T-helper 2 cell (primary cell): ENCODE data around the gene TSKU.

ENCODE experiments used
- DNase-seq, 5 experiments: peaks; one replicate each; pipeline versions ENCODE4 v3.0.0 to v3.0.0-alpha.2; 2012 to 2022

The TSKU gene

DNA sequence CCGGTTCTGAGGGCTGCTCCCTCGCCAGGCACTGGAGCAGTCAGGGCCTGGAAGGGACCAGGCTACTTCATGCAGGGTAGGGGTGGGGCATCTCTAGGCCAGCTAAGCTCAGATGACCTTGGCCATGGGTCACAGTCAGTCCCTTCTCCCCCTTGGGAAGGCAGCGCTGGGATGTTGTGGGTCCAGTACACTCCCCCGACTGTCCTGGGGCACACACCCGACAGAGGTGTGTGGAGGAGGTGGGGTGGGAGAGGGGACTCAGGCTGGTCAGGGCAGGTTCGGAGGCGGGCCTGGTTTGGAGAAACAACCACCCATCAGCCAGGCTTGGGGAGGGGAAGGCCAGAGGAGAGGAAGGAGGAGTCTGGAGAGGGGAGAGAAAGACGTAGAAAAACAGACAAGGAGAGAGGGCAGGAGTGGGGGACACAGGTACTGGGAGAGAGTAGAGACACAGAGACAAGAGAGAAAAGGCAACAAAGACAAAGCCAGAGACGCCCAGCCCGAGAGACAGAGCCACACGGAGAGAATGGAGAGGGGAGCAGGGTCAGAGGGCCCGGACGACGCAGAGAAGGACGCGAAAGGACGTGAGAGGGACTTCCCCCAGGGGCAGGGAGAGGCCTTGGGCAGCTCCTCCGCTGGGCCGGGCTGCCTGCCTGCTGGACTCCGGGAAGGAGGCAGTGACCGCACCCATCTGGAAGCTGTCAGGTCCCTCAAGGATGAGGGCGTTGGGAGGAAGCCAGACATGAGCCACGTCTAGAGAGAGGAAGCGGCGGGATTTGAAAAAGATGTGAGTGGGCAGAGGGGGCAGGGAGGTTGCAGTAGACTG lies 30.6 kb upstream of the TSKU start:
- DNase-seq, result no peak

DNA sequence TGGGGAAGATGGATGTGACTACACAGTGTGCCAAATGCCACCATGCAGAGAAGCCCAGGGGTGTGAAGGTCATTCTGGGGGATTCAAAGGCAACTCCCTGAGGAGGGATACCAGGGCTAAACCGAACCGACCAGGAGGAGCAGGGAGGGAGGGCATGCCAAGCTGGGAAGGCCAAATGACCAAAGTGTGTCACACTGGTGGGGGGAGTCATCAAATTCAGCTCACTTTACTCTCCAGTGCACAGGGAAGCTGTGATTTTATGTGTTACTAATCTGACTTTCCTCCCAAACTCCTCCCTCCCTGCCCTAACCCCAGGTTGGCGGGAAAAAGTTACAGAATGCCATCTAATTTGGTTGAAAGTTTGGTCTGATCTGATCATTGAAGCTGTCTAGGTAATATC lies 29.7 kb upstream of the TSKU start:
- DNase-seq, result no peak

DNA sequence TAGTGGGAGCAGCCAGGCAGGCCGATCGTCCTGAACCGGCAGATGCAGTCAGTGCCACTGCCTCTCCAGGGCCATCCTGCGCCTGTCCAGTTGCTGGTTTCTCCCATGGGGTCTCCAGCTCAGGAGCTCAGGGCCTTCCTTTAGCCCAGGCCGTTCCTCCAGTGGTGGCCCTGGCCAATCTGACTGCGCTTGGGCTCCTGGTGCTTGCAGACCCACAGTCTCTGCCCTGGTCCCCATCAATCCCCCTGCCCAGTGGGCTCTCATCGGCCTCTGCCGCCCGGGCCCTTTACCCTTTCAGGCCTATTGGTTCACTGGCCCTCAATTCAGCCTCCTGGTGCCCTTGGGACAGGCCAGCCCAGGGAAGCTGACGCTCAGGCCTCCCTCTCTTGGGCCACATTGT lies 29.2 kb upstream of the TSKU start:
- DNase-seq, result no peak

DNA sequence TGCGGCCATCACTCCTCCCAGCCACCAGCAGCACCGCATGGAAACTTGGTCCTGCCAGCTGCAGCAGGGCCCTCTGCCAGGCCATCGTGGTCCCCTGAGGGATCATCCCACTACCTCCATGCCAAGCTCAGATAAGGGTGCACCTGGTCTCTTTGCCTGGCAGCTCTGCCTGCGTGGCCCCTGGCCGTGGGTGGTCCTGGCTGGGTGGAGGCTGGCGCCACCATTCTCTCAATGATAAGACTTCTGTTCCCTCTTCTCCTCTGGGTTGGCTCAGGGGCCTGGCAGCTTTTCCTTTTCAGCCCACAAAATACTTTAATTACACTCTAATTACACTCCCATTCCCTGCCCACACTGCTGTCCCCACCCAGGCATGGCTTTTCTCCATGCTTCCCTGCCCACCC lies 26.8 kb upstream of the TSKU start:
- DNase-seq, result no peak

DNA sequence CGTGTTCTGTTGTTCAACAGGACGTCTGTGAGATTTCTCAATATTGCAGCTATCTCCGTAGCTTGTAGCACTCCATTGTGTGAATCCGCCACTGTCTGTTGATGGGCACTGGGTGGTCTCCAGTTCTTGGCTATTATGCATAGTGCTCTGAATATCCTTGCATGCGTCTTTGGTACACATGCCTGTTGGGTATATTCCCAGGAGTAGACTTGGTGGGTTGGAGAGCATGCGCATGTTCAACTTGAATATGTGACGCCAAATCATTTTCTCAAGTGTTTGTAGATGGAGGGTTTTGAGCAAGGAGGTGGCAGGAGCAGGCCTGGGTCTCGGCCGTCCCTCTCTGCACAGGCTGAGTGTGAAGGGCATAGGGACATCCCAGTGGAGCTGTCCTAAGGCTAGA lies 24.8 kb upstream of the TSKU start:
- no peak for DNase-seq

DNA sequence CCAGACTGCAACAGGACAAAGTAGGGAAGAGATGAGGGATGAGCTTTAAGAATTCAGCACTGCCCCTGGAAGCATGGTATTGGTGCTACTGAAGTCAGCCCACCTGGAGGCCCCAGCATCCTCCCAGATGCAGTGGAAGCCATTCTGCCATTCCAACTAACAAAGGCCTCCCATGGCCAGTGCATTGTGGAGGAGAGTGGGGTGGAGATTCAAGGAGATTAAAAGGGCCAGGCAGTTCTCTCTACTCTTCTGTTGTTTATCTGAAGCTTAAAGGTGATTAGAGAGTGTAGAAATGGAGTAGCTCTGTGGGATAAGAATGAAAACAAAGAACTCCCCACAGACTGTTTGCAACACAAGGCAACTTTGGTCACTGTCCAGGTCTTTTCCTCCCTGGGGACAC lies 24.1 kb upstream of the TSKU start:
- DNase-seq, result no peak

DNA sequence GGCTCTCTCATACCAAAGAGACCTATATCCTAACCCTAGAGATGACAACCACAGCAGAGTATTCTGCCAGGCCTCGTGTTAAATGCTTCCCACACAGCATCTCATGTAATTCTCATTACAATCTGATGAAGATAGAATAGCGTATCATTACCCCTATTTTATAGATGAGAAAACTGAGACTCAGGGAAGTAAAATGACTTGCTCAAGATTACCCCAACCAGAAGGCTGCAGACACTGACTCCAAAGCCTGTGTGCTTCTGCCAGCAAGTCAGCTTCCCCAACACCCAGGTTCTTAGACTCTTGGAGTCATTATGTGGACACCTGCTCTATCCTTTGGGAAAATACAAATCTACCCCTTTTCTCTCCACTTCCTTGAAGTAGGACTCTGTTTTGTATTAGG lies 23.6 kb upstream of the TSKU start:
- no peak for DNase-seq

DNA sequence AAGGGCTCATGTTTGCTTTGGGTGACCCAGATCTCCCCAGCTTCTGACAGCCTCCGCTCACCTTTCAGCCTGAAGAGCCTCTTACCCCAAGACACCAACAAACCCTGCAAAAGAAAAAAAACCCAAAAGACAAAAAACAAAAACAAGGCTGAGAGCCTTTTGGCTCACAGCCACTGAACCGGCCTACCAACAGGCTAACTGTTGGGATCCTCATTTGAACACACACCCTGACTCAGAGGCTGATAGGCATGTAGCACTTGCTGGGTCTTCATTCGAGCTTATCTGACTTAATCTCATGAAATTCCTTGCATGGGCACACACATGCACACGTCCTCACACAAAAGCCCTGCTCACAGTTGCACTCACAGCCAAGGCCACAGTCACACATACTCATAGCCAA lies 22.9 kb upstream of the TSKU start:
- DNase-seq, result no peak

DNA sequence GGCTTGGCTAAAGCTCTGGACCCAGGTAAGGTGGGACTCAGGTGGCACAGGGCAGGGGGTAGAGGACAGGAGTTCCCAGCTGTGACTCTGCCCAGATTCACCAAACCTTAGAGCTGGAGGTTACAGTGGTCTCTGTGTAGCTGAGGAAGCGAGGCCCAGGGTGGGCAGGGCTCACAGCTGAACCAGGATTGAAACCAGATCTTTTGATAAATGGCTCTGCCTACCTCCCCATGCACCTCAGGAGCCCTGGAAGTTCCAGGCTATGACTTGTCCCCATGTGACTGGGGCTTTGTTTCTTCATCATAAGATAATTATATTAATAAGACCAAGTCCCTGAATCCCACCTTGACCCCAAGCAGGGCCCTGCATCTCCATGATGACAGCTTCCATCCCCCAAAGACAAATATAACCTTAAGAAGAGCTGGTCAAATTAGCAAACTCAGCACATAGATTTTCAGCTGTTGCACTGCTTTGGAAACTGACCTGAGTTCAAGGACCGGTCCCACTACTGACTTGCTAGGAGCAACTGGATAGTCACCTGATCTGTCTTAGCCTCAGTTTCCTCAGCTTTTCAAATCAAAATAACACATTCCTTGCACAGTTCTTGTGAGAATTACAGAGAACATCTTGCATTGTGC lies 21.3 kb upstream of the TSKU start:
- no peak for DNase-seq

DNA sequence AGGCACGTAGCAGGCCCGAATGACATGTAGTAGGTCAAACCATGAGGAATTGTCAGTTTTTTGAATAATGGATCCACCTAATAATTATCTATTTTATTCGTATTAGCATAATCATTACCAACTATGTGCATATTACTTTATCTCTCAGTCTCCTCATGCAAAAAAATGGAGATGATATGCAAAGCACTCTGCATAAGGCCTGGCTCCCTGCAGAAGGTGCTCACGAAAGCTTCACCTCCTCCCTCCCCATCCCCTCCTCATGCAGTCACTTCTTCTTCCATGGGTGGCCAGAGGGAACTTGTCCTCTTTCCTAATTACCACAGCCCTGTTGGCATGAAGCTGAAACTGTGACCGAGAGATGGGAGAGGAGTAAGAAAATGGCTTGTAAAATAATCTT lies 20.8 kb upstream of the TSKU start:
- no peak for DNase-seq

DNA sequence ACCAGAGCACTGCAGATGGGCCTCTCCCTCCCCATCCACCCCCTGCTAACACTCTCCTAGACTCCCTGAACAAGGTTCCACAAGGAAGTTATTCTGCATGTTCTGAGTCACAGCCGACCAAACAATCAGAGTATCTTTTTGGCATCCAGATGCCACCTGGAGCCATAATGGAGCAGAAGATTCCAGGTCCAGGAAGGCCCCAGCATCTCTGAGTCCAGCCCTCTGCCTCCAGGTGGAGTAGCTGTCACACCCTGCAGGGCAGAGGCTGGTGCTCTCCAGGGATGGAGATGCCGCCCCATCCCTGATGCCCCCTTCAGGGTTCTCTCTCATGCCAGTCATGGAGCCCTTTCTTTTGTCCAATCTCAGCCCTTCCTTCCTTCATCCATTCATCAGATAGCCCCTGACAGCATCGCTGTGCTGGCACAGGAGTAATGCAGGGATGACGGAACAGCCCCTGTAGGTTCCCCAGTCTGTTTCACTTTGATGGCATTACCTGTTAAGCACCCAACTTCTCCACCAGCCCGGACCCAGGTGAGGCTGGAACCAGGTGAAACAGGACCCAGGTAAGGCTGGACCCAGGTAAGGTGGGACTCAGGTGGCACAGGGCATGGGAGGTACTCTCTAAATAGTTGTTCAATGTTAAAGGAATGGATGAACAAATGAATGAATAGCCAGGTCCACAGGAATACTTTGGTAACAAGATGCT lies 20.1 kb upstream of the TSKU start:
- no peak for DNase-seq

DNA sequence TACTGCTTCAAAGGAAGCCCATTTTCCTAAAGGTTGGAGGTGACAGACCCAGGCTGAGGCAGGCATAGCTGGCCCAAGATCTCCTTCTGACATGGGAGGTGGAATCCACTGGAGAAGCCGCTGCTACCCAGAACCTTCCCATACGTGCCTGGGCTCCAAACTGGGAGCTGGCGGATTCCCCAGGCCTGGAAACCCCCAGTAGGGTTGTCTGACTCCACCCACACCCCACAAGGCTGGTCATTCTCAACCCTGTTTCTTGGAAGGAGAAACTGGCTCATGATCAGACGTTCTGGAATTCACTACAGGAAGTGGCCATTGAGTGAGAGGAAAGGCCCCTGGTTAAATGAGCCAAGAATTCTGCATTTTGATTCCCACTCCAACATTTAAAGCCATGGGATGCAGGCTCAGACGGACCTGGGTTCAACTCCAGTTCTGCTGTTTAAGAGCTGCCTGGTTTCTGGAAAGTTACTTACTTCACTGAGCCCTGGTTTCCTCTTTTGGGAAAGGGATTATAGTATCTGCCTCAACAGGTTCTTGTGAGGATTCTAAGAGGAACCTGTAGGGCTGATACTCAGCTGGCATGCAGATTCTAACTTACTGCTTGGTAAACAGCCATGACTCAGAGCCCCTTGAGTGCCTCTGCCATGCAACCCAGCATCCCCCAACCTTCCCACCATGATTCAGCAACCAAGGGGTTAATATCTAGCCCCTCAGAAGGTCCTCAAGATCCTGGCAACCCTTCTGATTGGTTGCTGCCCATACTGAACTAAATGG lies 19.4 kb upstream of the TSKU start:
- DNase-seq, result no peak

DNA sequence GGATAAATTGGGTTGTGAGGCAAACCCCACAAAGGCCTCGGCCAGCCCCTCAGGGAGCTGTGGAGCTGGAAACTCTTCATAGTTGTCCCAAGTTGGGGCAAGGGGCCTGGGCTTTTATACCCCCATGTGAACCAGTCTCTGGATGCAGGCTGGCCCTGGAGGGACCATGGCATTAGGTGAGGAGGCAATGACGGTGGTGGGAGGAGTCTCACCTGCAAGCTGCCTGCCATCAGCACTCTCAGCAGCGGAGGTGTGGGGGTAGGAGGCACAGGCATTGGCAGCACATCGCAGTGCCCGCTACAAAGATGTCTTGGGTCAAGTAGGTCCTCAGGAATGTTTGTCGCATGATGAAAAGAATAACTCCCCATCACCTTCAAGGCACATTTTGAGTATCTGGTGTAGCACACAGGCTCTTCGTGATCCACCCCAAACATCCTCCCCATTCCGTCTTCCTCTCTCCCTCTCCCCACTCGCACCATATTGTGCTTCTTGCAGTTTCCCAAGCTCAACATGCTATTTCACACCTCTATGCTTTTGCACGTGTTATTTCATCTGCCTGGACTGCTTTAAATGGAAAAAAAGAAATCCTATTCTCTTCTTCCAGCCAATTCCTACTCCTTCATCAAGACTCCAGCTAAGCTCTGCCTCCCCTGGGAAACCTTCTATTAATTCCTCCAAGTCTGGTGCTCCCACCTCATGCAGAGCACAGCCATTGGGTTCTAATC lies 18.1 kb upstream of the TSKU start:
- no peak for DNase-seq

DNA sequence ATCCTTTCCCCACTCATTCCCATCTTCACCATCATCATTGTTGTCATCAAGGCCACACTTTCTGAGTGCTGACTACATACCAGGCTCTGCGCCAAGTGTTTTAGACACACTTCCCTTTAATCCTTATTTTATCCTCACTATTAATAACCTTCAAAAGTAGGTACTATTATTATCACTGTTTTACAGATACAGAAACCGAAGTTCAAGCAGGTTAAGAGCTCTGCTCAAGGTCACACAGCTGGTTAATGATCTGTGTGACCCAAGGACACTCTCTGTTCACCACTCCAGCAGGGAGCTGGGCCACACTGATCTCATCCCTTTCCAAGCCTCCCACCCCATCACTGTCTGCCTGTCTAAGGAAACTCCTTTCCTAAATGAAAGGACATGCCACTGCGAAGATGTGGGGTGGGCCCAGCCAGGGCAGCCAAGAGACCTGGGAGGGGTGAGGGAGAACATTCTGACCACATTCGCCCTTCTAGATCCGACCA lies 17.2 kb upstream of the TSKU start:
- no peak for DNase-seq

DNA sequence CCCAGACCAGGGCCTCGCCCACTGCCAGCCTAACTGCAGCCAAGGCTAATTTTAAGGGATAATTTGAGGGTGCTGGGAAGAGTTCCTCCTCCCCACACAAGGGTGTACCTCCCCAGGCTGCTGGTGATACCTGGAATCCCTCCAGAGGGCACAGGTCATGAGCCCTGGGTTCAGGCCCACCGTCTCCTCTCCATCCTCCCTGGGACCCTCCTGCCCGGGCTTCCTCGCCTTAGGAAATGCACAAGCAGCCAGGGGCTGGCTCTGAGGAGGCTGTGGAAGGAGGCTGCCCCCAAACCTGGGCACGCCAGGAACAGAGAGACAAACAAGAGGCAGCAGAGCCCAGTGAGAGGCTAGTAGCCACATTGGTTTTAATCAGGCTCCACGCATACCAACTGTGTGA lies 16.6 kb upstream of the TSKU start:
- DNase-seq, result no peak

DNA sequence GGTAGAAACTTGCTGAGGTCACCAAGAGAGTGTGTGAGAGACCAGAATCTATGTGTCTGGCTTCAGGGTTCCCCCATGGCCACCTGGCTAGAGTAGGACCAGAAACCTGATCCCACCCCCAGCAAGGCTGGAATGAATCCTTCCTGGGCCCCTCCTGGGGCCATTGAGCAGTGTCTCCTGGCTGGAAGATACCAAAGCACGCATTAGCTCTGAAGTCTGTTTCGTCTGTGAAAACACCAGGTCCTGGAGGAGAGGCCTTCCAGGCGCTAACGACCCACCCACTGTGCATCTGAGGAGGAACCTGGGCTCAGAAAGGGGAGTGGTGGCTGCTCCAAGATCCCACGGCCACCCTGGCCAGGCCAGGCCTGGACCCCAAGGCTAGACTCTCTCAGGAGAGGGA lies 15.5 kb upstream of the TSKU start:
- no peak for DNase-seq

DNA sequence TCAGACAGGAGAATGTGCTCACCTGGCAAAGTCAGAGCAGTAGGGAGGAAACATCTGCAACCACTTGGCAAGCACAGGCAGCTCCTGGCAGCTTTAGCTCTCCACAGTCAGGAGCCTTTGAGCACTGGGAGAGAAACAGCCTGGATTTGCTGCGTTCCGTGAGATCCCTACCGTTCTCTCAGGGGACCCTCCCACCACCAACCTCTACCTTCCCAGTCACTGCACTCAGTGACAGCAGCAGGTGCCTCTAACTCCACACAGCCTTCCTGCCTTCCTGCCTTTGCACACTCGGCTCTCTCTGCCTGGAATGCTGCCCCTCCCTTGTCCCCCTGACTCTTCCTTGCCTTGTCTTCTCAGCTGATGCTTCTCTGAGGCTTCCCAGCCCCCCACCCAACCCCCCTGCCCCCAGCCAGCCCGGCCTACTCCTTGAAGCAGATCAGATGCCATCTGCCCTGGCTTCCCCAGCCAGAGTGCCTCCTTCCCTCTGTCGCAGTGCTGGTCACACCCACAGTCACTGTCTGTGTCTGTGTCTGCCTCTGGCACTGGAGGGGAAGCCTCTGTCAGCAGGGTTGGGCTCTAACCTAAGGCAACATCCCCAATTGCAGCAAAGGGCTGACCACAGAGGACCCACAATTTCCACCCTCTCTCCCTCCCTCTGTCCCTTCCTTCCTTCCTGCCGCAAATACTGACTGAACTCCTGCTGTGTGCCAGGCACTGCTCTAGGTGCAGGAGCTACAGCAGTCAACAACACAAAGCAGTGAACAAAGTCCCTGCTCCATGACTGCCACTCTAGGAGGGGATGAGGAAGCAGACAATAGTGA lies 14.9 kb upstream of the TSKU start:
- peak in 2 of 5 experiments; percentile 5 to 72 for DNase-seq

DNA sequence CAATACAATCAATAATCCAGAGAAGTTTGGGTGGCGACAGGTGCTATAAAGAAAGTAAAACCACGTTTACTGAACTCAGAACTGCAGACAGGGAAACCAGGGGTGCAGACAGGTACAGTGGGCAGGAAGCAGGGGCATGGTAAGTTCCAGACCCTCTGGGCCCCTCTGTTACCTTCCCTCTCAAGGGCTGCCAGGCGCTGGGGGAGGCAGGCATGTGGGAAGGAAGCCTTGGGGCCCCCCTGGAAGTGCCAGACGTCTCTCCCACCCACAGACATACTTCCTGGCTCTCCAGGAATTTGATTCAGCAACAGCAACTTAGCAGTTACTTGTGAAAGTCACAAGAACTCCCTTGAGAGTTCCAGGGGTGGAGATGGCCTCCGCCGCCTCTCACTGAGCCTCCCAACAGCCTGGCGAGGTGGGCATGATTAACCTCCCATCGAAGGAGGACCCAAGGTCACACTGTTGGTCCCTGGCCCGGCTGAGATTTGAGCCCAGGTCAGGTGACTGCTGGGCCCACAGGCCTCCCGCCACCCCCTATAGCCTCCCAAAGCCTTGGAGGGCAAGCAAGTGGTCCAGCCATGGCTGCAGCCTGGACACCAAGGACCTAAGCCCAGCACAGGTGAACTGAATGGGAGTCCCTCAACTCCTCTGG lies 14.1 kb upstream of the TSKU start:
- no peak for DNase-seq

DNA sequence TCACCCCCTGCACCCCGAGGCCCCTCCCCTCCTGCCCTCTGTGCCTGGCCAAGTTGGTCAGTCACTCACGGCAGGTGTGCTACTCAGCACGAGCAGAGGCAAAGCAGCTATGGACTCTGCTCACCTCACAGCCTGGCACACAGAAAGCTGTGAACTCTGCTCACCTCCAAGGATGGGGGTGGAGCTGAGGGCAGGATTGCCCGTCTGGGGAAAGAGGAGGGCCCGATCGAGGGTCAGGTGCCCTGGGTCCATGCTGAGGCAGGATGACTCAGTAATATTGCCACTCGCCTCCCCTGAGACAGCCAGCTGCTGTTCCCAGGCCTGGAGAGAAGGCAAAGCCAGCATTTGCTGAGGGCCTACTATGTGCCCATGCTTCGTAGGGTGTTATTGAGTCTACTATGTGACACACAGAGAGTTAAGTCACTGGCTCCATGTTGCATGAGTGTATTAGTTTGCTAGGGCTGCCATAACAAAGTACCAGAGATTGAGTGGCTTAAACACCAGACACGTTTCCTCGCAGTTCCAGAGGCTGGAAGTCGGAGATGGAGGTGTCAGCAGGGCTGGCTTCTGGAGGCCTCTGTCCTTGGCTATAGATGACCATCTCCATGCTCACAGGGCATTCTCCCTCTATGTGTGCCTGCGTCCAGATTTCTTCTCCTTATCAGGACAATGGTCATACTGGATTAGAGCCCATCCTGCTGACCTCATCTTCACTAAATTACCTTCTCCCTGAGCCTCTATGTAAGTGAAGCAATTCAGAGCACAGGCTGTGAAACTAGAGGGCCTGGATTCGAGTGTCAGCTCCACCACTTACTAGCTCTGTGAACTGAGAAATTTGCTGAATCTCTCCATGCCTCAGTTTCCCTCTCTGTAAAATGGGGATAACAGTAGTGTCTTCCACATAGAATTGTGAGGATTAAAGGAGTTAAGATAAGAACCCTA lies 13.2 kb upstream of the TSKU start:
- no peak for DNase-seq
